ENCODE data around the gene CDCP1.

The CDCP1 gene

GRCh38 chr3:45075821-45076625 lies 70.2 kb downstream of the CDCP1 start:
- Histone ChIP-seq H3K9me3 (replicated peaks in 1 of 2; ENCODE audit: control insufficient read depth in 2 of 2, insufficient read depth in 1 of 2, low read depth in 1 of 2, low read length in 2 of 2) (peaks cover 0 to 5% of the 10 kb centered on the region in 2 donors), H2BK5ac (ENCODE audit: low read length) (no peak overlapping the region), H4K8ac (ENCODE audit: low read depth, low read length) (no peak overlapping the region), H3K18ac (ENCODE audit: low read length) (no peak overlapping the region), H3K9ac (ENCODE audit: low read depth, low read length, poor library complexity) (no peak overlapping the region), H3K23ac (ENCODE audit: low read depth, low read length, poor library complexity) (no peak overlapping the region), H2AK5ac (ENCODE audit: low read depth, low read length) (no peak overlapping the region), H2AFZ (ENCODE audit: low read length) (peak overlapping the region; percentile 71), H3K36me3 (replicated peaks in 1 of 2; ENCODE audit: control insufficient read depth in 2 of 2, insufficient read depth in 2 of 2, low read length in 2 of 2) (no peaks in the 10 kb centered on the region), H4K91ac (ENCODE audit: low read depth, low read length, poor library complexity) (no peak overlapping the region), H2BK120ac (ENCODE audit: low read depth, low read length) (no peak overlapping the region), H3K14ac (ENCODE audit: low read length) (no peak overlapping the region), H3K27me3 (ENCODE audit: control insufficient read depth in 3 of 3, insufficient read depth in 3 of 3, low read depth in 1 of 3, low read length in 3 of 3) (no peaks in the 10 kb centered on the region), H3K4me1 (ENCODE audit: control insufficient read depth in 2 of 2, insufficient read depth in 1 of 2, low read depth in 1 of 2, low read length in 2 of 2) (no peaks in the 10 kb centered on the region), H3K79me1 (ENCODE audit: low read depth, low read length) (no peaks in the 10 kb centered on the region), H2BK15ac (ENCODE audit: low read length) (no peak overlapping the region), H3K27ac (replicated peaks; ENCODE audit: low read length) (no peak overlapping the region), H3K4me2 (ENCODE audit: insufficient read depth, low read length, poor library complexity, severe bottlenecking) (no peak overlapping the region), H2BK12ac (ENCODE audit: low read length) (no peak overlapping the region), H3K4me3 (ENCODE audit: low read length in 2 of 2) (no peak overlapping the region), H3K4ac (ENCODE audit: low read length) (no peak overlapping the region)
- DNase-seq (ENCODE audit: low spot score): no peak
- no CpG with 5 or more reads among the region's 11 CpGs for WGBS, 2 donors (ENCODE audit: extremely low coverage in 2 of 2, insufficient read length in 2 of 2, insufficient replicate concordance in 1 of 2)

- Histone ChIP-seq H3K4me1 (ENCODE audit: control insufficient read depth in 2 of 2, insufficient read depth in 1 of 2, low read depth in 1 of 2, low read length in 2 of 2) (peaks cover 0 to 17% of the 10 kb centered on the region in 2 donors), H3K4me3 (ENCODE audit: low read length in 2 of 2) (no peak overlapping the region), H3K36me3 (replicated peaks in 1 of 2; ENCODE audit: control insufficient read depth in 2 of 2, insufficient read depth in 2 of 2, low read length in 2 of 2) (no peaks in the 10 kb centered on the region), H2BK5ac (ENCODE audit: low read length) (no peak overlapping the region), H3K27me3 (ENCODE audit: control insufficient read depth in 3 of 3, insufficient read depth in 3 of 3, low read depth in 1 of 3, low read length in 3 of 3) (no peaks in the 10 kb centered on the region), H3K9me3 (replicated peaks in 1 of 2; ENCODE audit: control insufficient read depth in 2 of 2, insufficient read depth in 1 of 2, low read depth in 1 of 2, low read length in 2 of 2) (peaks cover 0 to 7% of the 10 kb centered on the region in 2 donors), H4K91ac (ENCODE audit: low read depth, low read length, poor library complexity) (no peak overlapping the region), H3K14ac (ENCODE audit: low read length) (no peak overlapping the region), H2BK15ac (ENCODE audit: low read length) (no peak overlapping the region), H2BK120ac (ENCODE audit: low read depth, low read length) (no peak overlapping the region), H2BK12ac (ENCODE audit: low read length) (no peak overlapping the region), H3K9ac (ENCODE audit: low read depth, low read length, poor library complexity) (no peak overlapping the region), H3K18ac (ENCODE audit: low read length) (no peak overlapping the region), H3K23ac (ENCODE audit: low read depth, low read length, poor library complexity) (no peak overlapping the region), H2AFZ (ENCODE audit: low read length) (no peak overlapping the region), H3K4ac (ENCODE audit: low read length) (no peak overlapping the region), H2AK5ac (ENCODE audit: low read depth, low read length) (no peak overlapping the region), H3K79me1 (ENCODE audit: low read depth, low read length) (no peaks in the 10 kb centered on the region), H4K8ac (ENCODE audit: low read depth, low read length) (no peak overlapping the region), H3K4me2 (ENCODE audit: insufficient read depth, low read length, poor library complexity, severe bottlenecking) (no peak overlapping the region), H3K27ac (replicated peaks; ENCODE audit: low read length) (no peak overlapping the region)
- no peak for DNase-seq (ENCODE audit: low spot score)
Observed at GRCh38 chr3:45071075-45071474, 75.1 kb downstream of the CDCP1 start.

- WGBS, 2 donors (ENCODE audit: extremely low coverage in 2 of 2, insufficient read length in 2 of 2, insufficient replicate concordance in 1 of 2): no CpG with 5 or more reads among the region's 3 CpGs
- no peak overlapping the region for H3K9ac ChIP-seq (ENCODE audit: low read depth, low read length, poor library complexity)
Observed at GRCh38 chr3:45067941-45068340, 78.2 kb downstream of the CDCP1 start.

GRCh38 chr3:45067486-45067885 lies 78.7 kb downstream of the CDCP1 start:
- no peak overlapping the region for H4K8ac ChIP-seq (ENCODE audit: low read depth, low read length)
- no peak overlapping the region for H4K91ac ChIP-seq (ENCODE audit: low read depth, low read length, poor library complexity)
- H2BK15ac ChIP-seq (ENCODE audit: low read length): no peak overlapping the region
- H2BK5ac ChIP-seq (ENCODE audit: low read length): no peak overlapping the region
- H3K79me1 ChIP-seq (ENCODE audit: low read depth, low read length): no peaks in the 10 kb centered on the region
- H3K4me2 ChIP-seq (ENCODE audit: insufficient read depth, low read length, poor library complexity, severe bottlenecking): no peak overlapping the region
- no peak overlapping the region for H3K9ac ChIP-seq (ENCODE audit: low read depth, low read length, poor library complexity)
- no peak overlapping the region for H2BK12ac ChIP-seq (ENCODE audit: low read length)
- H2BK120ac ChIP-seq (ENCODE audit: low read depth, low read length): no peak overlapping the region
- no peaks in the 10 kb centered on the region for H3K27me3 ChIP-seq (ENCODE audit: control insufficient read depth in 3 of 3, insufficient read depth in 3 of 3, low read depth in 1 of 3, low read length in 3 of 3)
- no peak for DNase-seq (ENCODE audit: low spot score)
- H2AFZ ChIP-seq (ENCODE audit: low read length): no peak overlapping the region
- no peak overlapping the region for H3K4me3 ChIP-seq (ENCODE audit: low read length in 2 of 2)
- H2AK5ac ChIP-seq (ENCODE audit: low read depth, low read length): no peak overlapping the region
- no peak overlapping the region for H3K27ac ChIP-seq (replicated peaks; ENCODE audit: low read length)
- no peak overlapping the region for H3K14ac ChIP-seq (ENCODE audit: low read length)
- H3K18ac ChIP-seq (ENCODE audit: low read length): no peak overlapping the region
- peaks cover 0 to 7% of the 10 kb centered on the region in 2 donors for H3K9me3 ChIP-seq (replicated peaks in 1 of 2; ENCODE audit: control insufficient read depth in 2 of 2, insufficient read depth in 1 of 2, low read depth in 1 of 2, low read length in 2 of 2)
- H3K4me1 ChIP-seq (ENCODE audit: control insufficient read depth in 2 of 2, insufficient read depth in 1 of 2, low read depth in 1 of 2, low read length in 2 of 2): peaks cover 0 to 36% of the 10 kb centered on the region in 2 donors
- no CpG with 5 or more reads among the region's 4 CpGs for WGBS, 2 donors (ENCODE audit: extremely low coverage in 2 of 2, insufficient read length in 2 of 2, insufficient replicate concordance in 1 of 2)
- no peak overlapping the region for H3K4ac ChIP-seq (ENCODE audit: low read length)
- H3K36me3 ChIP-seq (replicated peaks in 1 of 2; ENCODE audit: control insufficient read depth in 2 of 2, insufficient read depth in 2 of 2, low read length in 2 of 2): no peaks in the 10 kb centered on the region
- H3K23ac ChIP-seq (ENCODE audit: low read depth, low read length, poor library complexity): no peak overlapping the region

More at GRCh38 chr3:45067941-45068340, 78.2 kb downstream of the CDCP1 start:
- no peak overlapping the region for H4K91ac ChIP-seq (ENCODE audit: low read depth, low read length, poor library complexity)
- DNase-seq (ENCODE audit: low spot score): no peak
- H3K4me3 ChIP-seq (ENCODE audit: low read length in 2 of 2): no peak overlapping the region
- no peak overlapping the region for H2AK5ac ChIP-seq (ENCODE audit: low read depth, low read length)
- no peak overlapping the region for H2BK120ac ChIP-seq (ENCODE audit: low read depth, low read length)
- H3K18ac ChIP-seq (ENCODE audit: low read length): no peak overlapping the region
- no peak overlapping the region for H3K4me2 ChIP-seq (ENCODE audit: insufficient read depth, low read length, poor library complexity, severe bottlenecking)
- no peaks in the 10 kb centered on the region for H3K79me1 ChIP-seq (ENCODE audit: low read depth, low read length)
- no peak overlapping the region for H3K23ac ChIP-seq (ENCODE audit: low read depth, low read length, poor library complexity)
- no peak overlapping the region for H3K14ac ChIP-seq (ENCODE audit: low read length)
- no peak overlapping the region for H3K4ac ChIP-seq (ENCODE audit: low read length)
- H3K4me1 ChIP-seq (ENCODE audit: control insufficient read depth in 2 of 2, insufficient read depth in 1 of 2, low read depth in 1 of 2, low read length in 2 of 2): peaks cover 0 to 31% of the 10 kb centered on the region in 2 donors
- H2AFZ ChIP-seq (ENCODE audit: low read length): no peak overlapping the region
- no peak overlapping the region for H2BK5ac ChIP-seq (ENCODE audit: low read length)
- H3K36me3 ChIP-seq (replicated peaks in 1 of 2; ENCODE audit: control insufficient read depth in 2 of 2, insufficient read depth in 2 of 2, low read length in 2 of 2): no peaks in the 10 kb centered on the region
- no peak overlapping the region for H2BK15ac ChIP-seq (ENCODE audit: low read length)
- peaks cover 0 to 7% of the 10 kb centered on the region in 2 donors for H3K9me3 ChIP-seq (replicated peaks in 1 of 2; ENCODE audit: control insufficient read depth in 2 of 2, insufficient read depth in 1 of 2, low read depth in 1 of 2, low read length in 2 of 2)
- H3K27me3 ChIP-seq (ENCODE audit: control insufficient read depth in 3 of 3, insufficient read depth in 3 of 3, low read depth in 1 of 3, low read length in 3 of 3): no peaks in the 10 kb centered on the region
- H2BK12ac ChIP-seq (ENCODE audit: low read length): no peak overlapping the region
- H3K27ac ChIP-seq (replicated peaks; ENCODE audit: low read length): no peak overlapping the region
- H4K8ac ChIP-seq (ENCODE audit: low read depth, low read length): no peak overlapping the region

Data from neuronal stem cell (in vitro differentiated cells).